HUES48 (cell line): ENCODE data around the gene LRP5.

Experiments
- H3K27ac ChIP-seq: one replicate; pipeline ENCODE4 v1.7.0; 2013; ENCODE audit warnings: low read depth, low read length, inconsistent platforms
- H3K27me3 ChIP-seq: 2 replicates; pipeline ENCODE4 v1.6.1; 2013; ENCODE audit warnings: mild to moderate bottlenecking, low read length; ENCODE audit not compliant: control insufficient read depth, insufficient read depth
- H3K36me3 ChIP-seq: 2 replicates; pipeline ENCODE4 v1.6.1; 2013; ENCODE audit warnings: low read length; ENCODE audit not compliant: control insufficient read depth, insufficient read depth
- H3K4me1 ChIP-seq: 2 replicates; pipeline ENCODE4 v1.6.1; 2013; ENCODE audit warnings: mild to moderate bottlenecking, low read length; ENCODE audit not compliant: control insufficient read depth, insufficient read depth
- H3K4me3 ChIP-seq: 2 replicates; pipeline ENCODE4 v1.5.1; 2013; ENCODE audit warnings: mild to moderate bottlenecking, low read depth, low read length
- H3K9ac ChIP-seq: 2 replicates; pipeline ENCODE4 v1.6.1; 2013; ENCODE audit warnings: mild to moderate bottlenecking, low read depth, low read length, moderate library complexity
- H3K9me3 ChIP-seq: 2 replicates; pipeline ENCODE4 v1.6.1; 2013; ENCODE audit warnings: low read length; ENCODE audit not compliant: control insufficient read depth, insufficient read depth

The LRP5 gene

DNA sequence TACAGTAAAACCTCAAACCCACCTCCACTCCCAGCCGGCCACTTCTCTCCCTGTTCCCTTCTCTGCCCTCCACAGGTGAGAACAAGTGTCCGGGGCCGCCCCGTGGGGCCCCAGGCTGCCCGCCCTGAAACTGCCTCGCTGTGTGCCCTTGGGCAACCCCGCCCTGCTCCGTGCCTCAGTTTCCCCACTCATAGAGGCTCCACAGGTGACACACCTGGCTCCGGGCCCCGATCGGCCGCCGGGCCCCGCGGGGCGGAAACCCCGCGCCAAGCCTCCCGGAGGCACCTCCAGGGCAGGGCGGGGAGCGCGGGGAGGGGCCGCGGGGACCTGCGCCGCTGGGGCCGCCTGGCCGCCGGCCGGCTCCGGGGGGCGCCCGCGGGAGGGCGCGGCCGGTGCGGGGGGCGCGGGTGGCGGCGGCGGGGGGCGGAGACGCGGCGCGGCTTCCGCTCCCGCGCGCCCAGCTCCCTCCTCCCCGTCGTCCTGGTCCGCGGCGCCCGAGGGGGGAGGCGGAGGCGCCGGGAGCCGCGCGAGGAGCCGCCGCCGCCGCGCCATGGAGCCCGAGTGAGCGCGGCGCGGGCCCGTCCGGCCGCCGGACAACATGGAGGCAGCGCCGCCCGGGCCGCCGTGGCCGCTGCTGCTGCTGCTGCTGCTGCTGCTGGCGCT is at the start of gene LRP5:
TSS of gene LRP5 (plus strand) at position 475 of the 663 bp plus-strand sequence. CDS start at position 599, 124 bp downstream.
- no peaks in the 10 kb centered on the region for H3K9me3 ChIP-seq
- no peaks in the 10 kb centered on the region for H3K36me3 ChIP-seq
- peak within 1 kb of the TSS; percentile 76 for H3K27ac ChIP-seq
- peak within 1 kb of the TSS; percentile 54 for H3K9ac ChIP-seq
- H3K27me3 ChIP-seq = peaks cover 5% of the 10 kb centered on the region; the same call in 1 of the 2 replicates
- peaks cover 26% of the 10 kb centered on the region for H3K4me1 ChIP-seq
- peak within 1 kb of the TSS; percentile 73 for H3K4me3 ChIP-seq

DNA sequence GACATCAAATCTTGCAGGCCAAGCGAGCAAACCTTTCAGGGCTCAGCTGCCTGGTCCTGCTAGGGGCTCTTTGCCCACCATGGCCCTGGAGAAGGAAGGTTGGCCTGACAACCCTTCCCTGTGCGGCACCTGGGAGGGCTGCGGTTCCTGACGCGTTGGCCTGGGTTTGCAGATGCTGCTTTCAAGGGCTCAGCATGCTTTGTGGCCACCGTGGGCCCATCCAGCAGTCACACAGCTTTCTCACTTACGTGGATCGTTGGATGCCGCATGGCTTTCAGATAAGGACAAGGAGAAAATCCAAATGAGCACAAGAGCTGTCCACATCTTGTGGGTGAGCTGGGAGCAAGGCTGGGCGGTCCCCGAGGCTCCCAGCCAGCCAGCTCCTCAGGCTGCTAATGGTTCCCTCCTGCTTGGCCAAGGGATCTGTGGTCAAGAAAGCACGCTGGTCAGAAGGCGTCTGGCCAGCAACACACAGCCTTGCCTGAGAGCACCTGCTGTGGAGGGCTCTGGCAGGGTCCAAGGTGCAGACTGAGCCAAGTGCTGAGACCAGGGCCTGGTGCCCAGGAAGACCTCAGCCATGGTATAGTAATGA is 48.9 kb upstream of the LRP5 start:
- no peaks in the 10 kb centered on the region for H3K27me3 ChIP-seq
- no peaks in the 10 kb centered on the region for H3K9me3 ChIP-seq
- peaks cover 71% of the 10 kb centered on the region for H3K36me3 ChIP-seq
- H3K4me1 ChIP-seq = no peaks in the 10 kb centered on the region
- H3K9ac ChIP-seq = no peak overlapping the region
- no peak overlapping the region for H3K4me3 ChIP-seq
- no peak overlapping the region for H3K27ac ChIP-seq

DNA sequence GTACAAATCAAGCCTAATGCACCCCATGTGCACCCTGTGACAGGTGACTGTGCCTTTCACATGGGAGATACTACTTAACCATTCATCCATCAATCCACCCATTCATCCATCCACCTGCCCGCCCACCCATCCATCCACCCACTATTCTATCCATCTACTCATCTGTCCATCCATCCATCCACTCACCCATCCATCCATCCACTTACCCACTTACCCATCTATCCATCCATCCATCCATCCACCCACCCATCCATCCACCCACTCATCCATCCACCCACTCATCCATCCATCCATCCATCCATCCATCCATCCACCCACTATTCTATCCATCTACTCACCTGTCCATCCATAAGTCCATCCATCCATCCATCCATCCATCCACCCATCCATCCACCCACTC is 48.1 kb upstream of the LRP5 start:
- no peak overlapping the region for H3K9ac ChIP-seq
- no peaks in the 10 kb centered on the region for H3K4me1 ChIP-seq
- no peak overlapping the region for H3K27ac ChIP-seq
- no peaks in the 10 kb centered on the region for H3K27me3 ChIP-seq
- no peaks in the 10 kb centered on the region for H3K9me3 ChIP-seq
- H3K4me3 ChIP-seq = no peak overlapping the region
- H3K36me3 ChIP-seq = peaks cover 71% of the 10 kb centered on the region

DNA sequence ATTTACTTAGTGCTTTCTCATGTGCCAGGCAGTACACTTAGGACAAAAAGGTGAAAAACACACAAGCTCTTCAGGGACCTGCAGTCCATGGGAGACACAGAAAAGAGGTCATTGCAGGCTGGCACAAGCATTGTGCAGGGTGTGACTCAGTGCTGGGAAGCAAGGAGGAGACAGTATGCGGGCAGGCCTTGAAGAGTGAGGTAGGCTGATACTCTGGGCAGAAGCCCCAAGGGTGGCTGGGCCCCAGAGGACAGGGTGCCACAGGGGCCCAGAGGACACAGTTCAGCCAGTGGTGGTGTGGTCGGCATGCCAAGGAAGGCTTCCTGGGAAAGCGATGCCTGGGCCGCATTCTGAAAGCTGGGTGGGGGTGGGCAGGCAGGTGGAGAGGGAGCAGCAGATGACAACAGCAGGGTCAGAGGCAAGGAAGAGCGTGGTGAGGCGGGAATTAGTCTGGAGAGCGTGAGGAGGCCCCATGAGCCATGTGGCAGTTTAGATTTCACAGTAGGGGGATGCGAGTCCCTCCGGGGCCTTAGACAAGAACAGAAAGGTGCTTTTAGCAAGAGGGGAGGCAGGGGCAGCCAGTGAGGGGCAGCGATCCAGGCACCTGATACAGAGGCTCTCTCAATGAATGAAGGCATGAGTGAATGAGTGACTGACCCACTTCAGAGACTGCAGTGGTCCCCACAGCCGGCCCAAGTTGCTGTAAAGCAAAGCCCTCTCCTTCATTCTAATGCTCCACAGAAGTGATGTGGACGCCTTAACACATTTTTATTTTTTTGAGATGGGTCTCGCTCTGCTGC is 47.5 kb upstream of the LRP5 start:
- Histone ChIP-seq H3K27me3 (no peaks in the 10 kb centered on the region), H3K4me1 (no peaks in the 10 kb centered on the region), H3K36me3 (peaks cover 71% of the 10 kb centered on the region), H3K9ac (no peak overlapping the region), H3K27ac (no peak overlapping the region), H3K4me3 (no peak overlapping the region), H3K9me3 (no peaks in the 10 kb centered on the region)

DNA sequence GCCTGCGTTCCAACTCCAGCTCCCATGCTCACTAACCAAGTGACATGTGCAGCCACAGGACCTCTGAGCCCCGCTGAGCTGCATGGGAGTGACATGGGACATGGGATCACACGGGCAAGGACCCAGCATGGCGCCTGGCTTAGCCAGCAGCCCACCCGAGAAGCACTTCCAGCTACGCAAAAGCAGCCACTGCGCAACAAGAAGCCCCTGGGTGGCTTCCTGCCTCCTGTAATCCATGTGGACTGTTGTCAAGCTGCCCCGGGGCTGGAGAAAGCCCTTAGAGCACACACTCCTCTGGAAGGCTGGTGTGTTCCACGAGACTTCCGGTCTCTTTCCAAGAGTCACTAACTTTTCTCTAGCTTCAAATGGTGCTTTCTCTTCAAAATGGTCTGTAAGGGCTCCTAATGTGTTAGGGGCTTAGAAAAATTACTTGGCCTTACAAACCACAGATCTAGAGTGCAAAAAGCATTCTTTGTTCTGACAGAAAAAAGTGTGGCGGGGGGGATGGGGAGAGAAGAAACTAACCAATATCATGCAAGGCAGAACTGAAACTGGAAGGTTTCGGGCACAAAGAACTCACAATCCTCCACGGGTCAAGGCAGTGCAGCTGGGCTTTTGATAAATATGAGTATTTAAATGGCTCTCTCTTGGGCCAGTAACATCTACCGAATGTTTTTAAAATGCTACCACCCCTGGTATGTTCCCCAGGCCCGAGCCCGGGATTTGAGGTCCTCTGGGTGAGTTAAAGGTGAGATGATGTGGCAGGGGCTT is 46.1 kb upstream of the LRP5 start:
- Histone ChIP-seq H3K9ac (no peak overlapping the region), H3K27ac (no peak overlapping the region), H3K4me1 (peaks cover 6% of the 10 kb centered on the region), H3K27me3 (no peaks in the 10 kb centered on the region), H3K36me3 (peaks cover 66% of the 10 kb centered on the region), H3K9me3 (no peaks in the 10 kb centered on the region), H3K4me3 (no peak overlapping the region)

DNA sequence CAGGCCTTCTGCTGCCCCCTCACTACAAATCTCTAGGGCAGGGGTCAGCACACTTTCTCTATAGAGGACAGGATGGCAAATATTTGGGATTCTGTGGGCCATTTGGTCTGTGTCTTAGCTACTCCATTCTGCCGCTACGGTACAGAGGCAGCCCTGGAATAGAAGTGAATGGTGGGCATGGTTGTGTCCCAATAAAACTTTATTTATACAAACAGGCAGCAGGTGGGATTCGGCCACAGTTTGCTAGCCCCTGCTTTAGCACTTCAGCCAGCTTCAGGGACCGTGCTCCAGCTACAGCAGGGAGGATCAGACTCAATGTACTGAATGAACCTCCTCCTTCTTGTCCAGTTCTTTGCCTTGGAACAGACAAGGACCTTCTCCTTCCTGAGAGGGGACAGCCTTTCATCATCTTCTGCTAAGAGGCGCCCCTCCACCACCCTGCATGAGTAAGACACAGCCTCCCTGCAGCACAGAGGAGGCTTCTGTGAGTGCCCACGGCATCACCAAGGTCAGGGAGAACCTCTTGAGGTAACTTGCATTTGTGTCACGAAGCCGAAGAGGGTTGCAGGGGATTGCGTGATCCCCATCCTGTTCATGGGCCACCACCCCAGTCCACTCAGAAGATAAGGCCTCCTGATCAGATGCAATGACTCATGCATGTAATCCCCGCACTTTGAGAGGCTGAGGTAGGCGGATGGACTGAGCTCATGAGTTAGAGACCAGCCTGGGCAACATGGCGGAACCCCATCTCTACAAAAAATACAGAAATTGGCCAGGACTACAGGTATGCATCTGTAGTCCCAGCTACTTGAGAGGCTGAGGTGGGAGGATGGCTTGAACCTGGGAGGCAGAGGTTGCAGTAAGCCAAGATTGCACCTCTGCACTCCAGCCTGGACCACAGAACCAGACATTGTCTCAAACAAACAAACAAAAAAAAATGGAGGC is 45.2 kb upstream of the LRP5 start:
- H3K4me3 ChIP-seq = no peak overlapping the region
- H3K9me3 ChIP-seq = no peaks in the 10 kb centered on the region
- peaks cover 57% of the 10 kb centered on the region for H3K36me3 ChIP-seq
- peaks cover 6% of the 10 kb centered on the region for H3K4me1 ChIP-seq
- H3K9ac ChIP-seq = no peak overlapping the region
- no peak overlapping the region for H3K27ac ChIP-seq
- H3K27me3 ChIP-seq = no peaks in the 10 kb centered on the region

DNA sequence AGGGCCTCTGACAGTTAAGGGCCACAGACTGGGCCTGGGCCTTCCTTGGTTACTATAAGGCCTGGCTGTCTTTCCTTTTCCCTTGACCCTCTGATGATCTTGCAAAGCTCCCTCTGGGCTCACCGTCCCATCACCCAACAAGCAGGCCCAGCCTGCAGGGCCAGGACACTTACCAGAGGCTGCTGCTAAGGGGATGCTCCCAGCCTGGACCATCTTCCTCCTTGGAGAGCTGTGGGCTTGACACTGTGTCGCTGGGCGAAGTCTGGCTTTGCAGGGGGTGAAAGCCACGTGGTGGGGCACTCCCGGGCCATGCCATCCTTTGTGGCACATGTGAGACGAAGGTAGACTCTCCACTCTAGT is 44.5 kb upstream of the LRP5 start:
- H3K4me1 ChIP-seq = peaks cover 6% of the 10 kb centered on the region

DNA sequence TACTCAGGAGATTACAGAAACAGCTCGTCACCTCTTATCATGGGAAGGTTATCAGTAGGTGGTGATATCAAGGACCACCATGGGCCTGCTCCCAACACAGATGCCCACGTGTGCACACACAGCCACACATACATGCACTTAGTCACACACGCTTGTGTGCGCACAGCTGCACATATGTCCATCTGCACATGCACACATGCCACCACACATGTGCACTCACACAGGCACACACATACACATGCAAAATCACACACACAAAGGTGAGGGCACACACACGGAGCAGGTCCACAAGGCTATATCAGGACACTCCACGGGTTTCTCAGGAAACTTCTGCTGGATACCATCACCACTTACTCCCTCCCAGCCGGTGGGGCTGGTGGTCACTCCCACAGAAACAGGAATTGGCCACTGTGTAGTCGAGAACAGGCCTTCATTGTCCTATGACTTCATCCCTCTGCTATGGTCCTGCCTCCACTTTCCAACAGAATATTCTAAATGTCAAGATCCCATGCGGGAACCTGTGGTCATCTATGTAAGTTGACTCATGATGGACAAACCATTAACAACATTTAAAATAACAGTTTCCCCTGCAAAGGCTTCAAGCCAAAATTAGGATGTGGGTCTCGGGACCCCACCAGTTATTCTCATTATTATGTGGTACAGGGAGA is 42.8 kb upstream of the LRP5 start:
- Histone ChIP-seq H3K27me3 (no peaks in the 10 kb centered on the region), H3K4me3 (no peak overlapping the region), H3K36me3 (peaks cover 35% of the 10 kb centered on the region), H3K27ac (no peak overlapping the region), H3K9me3 (no peaks in the 10 kb centered on the region), H3K4me1 (peaks cover 6% of the 10 kb centered on the region), H3K9ac (no peak overlapping the region)

More for the DNA sequence above, 44.5 kb upstream of the LRP5 start:
- no peaks in the 10 kb centered on the region for H3K27me3 ChIP-seq
- H3K9ac ChIP-seq = no peak overlapping the region
- H3K9me3 ChIP-seq = no peaks in the 10 kb centered on the region
- H3K36me3 ChIP-seq = peaks cover 50% of the 10 kb centered on the region
- H3K4me3 ChIP-seq = no peak overlapping the region
- H3K27ac ChIP-seq = no peak overlapping the region

DNA sequence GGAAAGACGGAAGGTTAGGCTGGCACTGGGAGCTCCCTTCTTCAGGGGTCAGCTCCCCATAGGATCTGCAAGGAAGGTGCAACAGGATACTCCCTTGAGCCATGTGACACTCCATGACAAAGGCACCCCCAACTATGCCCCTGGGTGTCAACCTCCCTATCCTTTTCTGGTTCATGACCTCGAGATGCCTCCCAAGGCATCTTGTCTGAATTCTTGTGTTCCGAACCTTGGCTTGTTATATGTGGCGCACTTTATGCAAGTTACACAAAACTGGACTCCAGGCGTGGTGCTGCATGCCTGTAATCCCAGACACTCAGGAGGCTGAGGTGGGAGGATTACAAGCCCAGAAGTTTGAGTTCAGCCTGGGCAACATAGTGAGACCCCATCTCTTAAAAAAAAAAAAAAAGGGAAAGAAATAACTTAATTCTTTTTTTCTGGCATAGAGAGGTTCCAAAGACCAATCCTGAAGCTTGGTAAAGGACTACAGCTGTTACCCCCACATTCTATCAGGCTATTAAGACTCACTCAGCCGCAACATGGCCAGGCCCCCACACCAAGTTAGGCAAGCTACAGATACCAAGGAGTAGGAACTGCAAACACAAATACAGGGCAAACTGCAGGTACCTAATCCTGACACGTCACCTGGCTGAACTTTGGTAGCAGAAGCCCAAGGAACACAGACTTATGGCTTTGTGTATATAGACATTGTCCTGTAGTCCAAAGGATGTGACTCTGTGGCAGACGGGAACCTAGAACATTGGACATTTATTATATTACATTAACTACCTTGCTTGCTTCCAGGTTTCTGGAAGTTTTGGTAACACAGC is 42.0 kb upstream of the LRP5 start:
- H3K4me1 ChIP-seq = peaks cover 6% of the 10 kb centered on the region
- peak overlapping the region; percentile 55; the same call in 1 of the 2 replicates for H3K9ac ChIP-seq
- peaks cover 27% of the 10 kb centered on the region for H3K36me3 ChIP-seq
- peak overlapping the region; percentile 69 for H3K27ac ChIP-seq
- H3K27me3 ChIP-seq = no peaks in the 10 kb centered on the region
- H3K4me3 ChIP-seq = peak overlapping the region; percentile 88
- H3K9me3 ChIP-seq = no peaks in the 10 kb centered on the region
